ENCODE measurements around the gene CCDC17. TPM values are rescaled to one million over a fixed set of nuclear protein-coding genes. Genes with fewer than 3 reads are reported as not detected.

Gene CCDC17
- total and polyA plus RNA-seq, 2 experiments from 2014 or later, result 3.1 to 7.5 TPM

- Histone ChIP-seq H3K4me3 (no peak overlapping the region), H3K27ac (peak overlapping the region; percentile 30), H3K36me3 (no peaks in the 10 kb centered on the region), H3K27me3 (no peaks in the 10 kb centered on the region), H3K9me3 (ENCODE audit: low read depth) (no peaks in the 10 kb centered on the region), H3K4me1 (ENCODE audit: low read depth) (peaks cover 14% of the 10 kb centered on the region)
- DNase-seq (ENCODE audit: low read depth in 1 of 2, low spot score in 1 of 2), result no peak
- TF ChIP-seq, protein P1, sequence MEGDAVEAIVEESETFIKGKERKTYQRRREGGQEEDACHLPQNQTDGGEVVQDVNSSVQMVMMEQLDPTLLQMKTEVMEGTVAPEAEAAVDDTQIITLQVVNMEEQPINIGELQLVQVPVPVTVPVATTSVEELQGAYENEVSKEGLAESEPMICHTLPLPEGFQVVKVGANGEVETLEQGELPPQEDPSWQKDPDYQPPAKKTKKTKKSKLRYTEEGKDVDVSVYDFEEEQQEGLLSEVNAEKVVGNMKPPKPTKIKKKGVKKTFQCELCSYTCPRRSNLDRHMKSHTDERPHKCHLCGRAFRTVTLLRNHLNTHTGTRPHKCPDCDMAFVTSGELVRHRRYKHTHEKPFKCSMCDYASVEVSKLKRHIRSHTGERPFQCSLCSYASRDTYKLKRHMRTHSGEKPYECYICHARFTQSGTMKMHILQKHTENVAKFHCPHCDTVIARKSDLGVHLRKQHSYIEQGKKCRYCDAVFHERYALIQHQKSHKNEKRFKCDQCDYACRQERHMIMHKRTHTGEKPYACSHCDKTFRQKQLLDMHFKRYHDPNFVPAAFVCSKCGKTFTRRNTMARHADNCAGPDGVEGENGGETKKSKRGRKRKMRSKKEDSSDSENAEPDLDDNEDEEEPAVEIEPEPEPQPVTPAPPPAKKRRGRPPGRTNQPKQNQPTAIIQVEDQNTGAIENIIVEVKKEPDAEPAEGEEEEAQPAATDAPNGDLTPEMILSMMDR (IDR thresholded peaks at IDR 0.05; ENCODE audit: low read depth, low read length), result no peak
Measured at GRCh38 chr1:45666836-45667235, 43.0 kb upstream of the CCDC17 start.

DNA sequence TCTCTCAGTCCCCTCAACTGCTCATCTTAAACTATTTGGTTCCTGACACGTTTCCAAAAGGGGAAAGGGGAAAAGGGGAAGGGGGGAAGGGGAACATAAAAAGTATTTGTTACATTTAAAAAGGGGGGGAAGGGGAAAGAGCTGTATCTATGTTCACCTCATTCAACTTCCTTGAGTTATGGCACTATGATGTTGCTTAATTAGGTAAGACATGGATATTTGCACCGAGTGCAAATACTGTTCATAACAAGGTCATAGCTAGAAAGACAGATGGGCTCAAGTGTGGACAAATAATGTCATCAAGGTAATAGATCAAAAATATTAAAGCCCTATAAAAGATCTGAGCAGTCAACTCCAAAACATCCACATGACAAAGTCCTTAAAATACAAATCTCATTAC lies 36.5 kb upstream of the CCDC17 start:
- no peak for DNase-seq (ENCODE audit: low read depth in 1 of 2, low spot score in 1 of 2)
- no peaks in the 10 kb centered on the region for H3K4me1 ChIP-seq (ENCODE audit: low read depth)
- no peaks in the 10 kb centered on the region for H3K27me3 ChIP-seq
- peaks cover 50% of the 10 kb centered on the region for H3K36me3 ChIP-seq
- TF ChIP-seq, protein P1 (IDR thresholded peaks at IDR 0.05; ENCODE audit: low read depth, low read length), result no peak
- no peaks in the 10 kb centered on the region for H3K9me3 ChIP-seq (ENCODE audit: low read depth)
- H3K4me3 ChIP-seq, result no peak overlapping the region
- peak overlapping the region; percentile 44 for H3K27ac ChIP-seq

DNA sequence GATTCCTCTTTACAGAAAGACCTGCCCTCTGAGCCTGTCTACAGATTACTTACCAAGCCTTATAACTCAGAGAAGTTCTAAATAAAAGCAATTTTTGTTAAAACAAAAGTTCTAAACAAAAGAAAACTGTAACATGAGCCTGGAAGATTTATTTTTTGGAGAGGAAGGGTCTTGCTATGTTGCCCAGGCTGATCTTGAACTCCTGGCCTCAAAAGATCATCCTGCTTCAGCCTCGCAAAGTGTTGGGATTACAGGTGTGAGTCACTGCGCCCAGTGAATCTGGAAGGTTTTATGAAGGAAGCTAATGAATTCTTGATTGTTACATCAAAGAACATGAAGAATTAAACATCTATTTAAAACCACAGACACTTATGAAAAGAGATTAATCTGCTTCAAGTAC lies 35.4 kb upstream of the CCDC17 start:
- H3K36me3 ChIP-seq, result peaks cover 61% of the 10 kb centered on the region
- H3K9me3 ChIP-seq (ENCODE audit: low read depth), result no peaks in the 10 kb centered on the region
- TF ChIP-seq, protein P1 (IDR thresholded peaks at IDR 0.05; ENCODE audit: low read depth, low read length), result no peak
- DNase-seq (ENCODE audit: low read depth in 1 of 2, low spot score in 1 of 2), result no peak
- H3K4me3 ChIP-seq, result no peak overlapping the region
- no peak overlapping the region for H3K27ac ChIP-seq
- H3K27me3 ChIP-seq, result no peaks in the 10 kb centered on the region
- H3K4me1 ChIP-seq (ENCODE audit: low read depth), result no peaks in the 10 kb centered on the region

- Histone ChIP-seq H3K4me1 (ENCODE audit: low read depth) (no peaks in the 10 kb centered on the region), H3K9me3 (ENCODE audit: low read depth) (no peaks in the 10 kb centered on the region), H3K27ac (no peak overlapping the region), H3K4me3 (no peak overlapping the region), H3K36me3 (peaks cover 72% of the 10 kb centered on the region), H3K27me3 (no peaks in the 10 kb centered on the region)
- TF ChIP-seq, protein P1 (IDR thresholded peaks at IDR 0.05; ENCODE audit: low read depth, low read length), result no peak
- no peak for DNase-seq (ENCODE audit: low read depth in 1 of 2, low spot score in 1 of 2)
Measured at GRCh38 chr1:45658171-45658570, 34.3 kb upstream of the CCDC17 start.

DNA sequence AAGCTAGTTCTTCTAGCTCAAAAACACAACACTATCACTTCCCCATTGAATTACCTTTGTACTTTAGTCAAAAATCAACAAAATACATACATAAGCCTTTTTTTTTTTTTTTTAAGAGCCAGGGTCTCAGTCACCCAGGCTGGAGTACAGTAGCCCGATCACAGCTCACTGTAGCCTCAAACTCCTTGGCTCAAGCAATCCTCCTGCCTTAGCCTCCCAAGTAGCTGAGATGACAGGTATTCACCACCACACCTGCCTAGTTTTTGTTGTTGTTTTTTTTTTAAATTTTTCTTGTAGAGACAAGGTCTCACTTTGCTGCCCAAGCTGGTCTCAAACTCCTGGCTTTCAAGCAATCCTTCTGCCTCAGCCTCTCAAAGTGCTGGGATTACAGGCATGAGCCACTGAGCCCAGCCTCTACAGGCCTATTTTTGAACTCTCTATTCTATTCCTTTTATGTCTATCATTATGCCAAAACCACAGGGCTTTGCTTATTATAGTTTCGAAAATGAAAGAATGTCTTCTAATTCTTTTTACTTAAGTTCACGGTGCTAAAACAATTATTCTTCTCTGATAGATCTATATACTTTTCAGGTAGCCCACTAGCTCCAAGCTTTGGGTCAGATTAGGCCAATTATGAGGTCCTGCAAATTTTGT lies 32.8 kb upstream of the CCDC17 start:
- TF ChIP-seq, protein P1 (IDR thresholded peaks at IDR 0.05; ENCODE audit: low read depth, low read length), result no peak
- DNase-seq (ENCODE audit: low read depth in 1 of 2, low spot score in 1 of 2), result no peak
- Histone ChIP-seq H3K4me1 (ENCODE audit: low read depth) (no peaks in the 10 kb centered on the region), H3K27ac (no peak overlapping the region), H3K9me3 (ENCODE audit: low read depth) (no peaks in the 10 kb centered on the region), H3K4me3 (no peak overlapping the region), H3K36me3 (peaks cover 85% of the 10 kb centered on the region), H3K27me3 (no peaks in the 10 kb centered on the region)

Measured in cardiac muscle cell (in vitro differentiated cells and primary cell).